GM18907 (cell line): ENCODE data around the gene MYO16.

Experiments used
- ATAC-seq: cut with Tn5 transposase; IDR thresholded peaks from one replicate; pipeline ENCODE4 v1.9.1; 2021; ENCODE audit warnings: mild to moderate bottlenecking, moderate library complexity; ENCODE audit not compliant: unreplicated experiment

MYO16 gene

DNA sequence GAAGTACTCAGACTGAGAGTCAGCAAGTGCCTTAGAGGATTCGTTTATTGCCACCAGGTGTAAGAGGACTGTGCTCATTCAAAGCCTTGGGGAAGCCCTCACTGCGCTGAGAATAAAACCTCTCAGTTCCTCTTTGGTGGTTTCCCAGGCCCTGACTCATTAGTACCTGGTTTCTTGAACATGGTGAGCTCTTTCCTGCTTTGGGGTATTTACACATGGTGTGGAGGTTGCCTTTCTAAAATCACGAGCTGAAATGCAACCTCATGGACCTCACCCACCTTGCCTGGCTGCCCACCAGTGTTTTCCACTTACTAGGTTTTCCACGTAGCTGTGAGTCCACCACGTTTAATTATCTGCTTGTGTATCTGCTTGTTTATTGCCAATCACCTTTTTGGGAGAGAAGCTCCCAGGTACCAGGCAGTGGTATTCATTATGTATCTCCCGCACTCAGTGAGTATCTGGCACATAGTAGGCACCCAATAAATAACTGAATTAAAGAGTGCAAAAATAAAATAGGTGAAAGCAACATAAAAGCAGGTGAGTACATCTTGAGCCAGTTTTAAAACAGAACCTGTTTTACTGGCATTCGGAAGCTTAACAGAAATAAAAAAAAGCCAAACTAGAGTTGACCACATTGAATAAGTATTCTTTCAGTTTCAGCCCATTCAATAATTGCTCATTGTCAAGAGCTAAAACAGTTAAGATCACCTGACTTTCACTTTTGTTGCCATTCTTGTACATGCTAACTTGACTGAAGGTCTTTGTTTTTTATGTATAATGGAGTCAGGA lies 533.0 kb downstream of the MYO16 start:
- peak; percentile 87 for ATAC-seq

- no peak for ATAC-seq
Measured at GRCh38 chr13:109163037-109163379, 533.6 kb downstream of the MYO16 start.

- ATAC-seq: no peak
Measured at GRCh38 chr13:109165417-109165904, 536.0 kb downstream of the MYO16 start.

- ATAC-seq: peak; percentile 43
Measured at GRCh38 chr13:109166804-109167203, 537.4 kb downstream of the MYO16 start.

DNA sequence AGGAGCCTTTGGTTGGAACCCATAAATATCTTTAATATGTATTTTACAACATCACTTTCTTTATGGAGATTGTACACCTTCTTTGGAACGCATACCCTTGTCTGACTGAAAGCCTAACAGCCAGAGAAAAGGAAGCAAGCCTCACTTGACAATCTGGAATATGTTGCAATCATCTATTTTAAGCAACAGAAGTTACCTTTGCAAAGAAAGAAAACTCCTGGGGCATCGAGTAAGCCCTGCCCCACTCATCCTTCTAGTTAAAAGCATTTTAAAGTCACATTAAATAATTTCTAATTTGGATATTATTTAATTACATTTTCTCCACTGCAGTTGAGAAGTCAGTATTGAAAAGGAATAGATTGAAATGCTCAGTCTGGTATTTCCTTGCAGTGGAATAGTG lies 542.7 kb downstream of the MYO16 start:
- ATAC-seq: no peak

GRCh38 chr13:109175666-109176065 lies 546.3 kb downstream of the MYO16 start:
- no peak for ATAC-seq

DNA sequence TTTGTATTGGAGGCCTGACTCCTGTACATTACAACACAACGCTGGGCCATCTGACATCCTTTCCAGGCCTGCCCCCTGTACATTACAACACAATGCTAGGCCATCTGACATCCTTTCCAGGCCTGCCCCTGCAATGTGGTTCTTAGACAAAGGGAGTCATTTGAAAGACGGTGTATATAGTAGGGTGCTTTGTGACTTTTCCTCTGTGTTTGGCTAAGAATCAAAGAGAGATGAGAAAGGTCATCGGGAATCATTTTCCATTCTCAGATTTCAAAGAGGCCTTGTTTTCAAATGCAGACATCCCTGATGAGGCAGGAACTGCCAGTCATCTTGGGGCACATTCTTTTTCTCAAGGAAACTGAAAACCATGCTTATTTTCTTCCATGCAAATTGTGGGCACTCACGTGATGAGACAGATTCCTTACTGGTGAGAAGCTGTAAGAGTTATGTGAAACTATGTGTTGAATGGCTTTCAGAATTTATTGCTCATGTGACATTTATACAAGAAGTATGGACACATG lies 551.6 kb downstream of the MYO16 start:
- no peak for ATAC-seq

GRCh38 chr13:109182777-109183465 lies 553.5 kb downstream of the MYO16 start:
- ATAC-seq: no peak

DNA sequence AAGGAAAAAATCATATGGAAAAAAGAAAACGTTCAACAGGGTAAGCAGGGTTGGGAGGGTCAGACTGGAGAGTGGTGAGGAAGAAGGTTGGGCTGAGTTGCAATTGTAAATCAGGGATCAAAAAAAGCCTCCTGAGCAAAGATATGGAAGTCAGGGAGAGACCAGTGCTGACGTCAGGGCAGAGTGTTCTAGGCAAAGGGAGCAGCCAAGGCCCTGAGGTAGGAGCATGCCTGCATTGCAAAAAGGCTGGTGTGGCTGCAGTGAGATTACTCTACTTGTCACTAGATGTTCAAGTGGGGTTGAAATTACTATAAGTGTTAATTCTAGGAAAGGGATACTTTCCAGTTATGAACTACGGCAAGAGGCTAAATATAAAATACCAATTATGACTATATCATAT lies 562.0 kb downstream of the MYO16 start:
- no peak for ATAC-seq

- no peak for ATAC-seq
Measured at GRCh38 chr13:109192306-109192705, 562.9 kb downstream of the MYO16 start.

DNA sequence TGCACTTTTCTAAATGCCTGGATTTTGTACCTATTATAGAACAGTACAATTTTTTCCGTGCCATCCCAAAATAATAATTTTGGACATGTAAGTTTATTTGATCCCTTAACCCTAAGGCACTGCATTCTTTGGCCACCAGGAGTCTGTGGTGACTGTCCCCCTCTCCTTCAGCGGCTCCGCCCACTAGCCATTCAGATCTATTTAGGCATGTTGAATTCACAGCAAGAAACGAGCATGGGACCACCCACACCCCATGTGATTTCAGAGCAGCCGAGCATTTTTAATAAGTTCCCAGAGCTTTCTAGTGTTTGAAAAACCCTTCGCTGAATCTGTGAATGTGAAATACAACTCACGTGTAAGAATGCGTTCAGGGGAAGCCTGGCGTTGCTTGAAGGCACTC lies 567.5 kb downstream of the MYO16 start:
- ATAC-seq: no peak

GRCh38 chr13:109198585-109198984 lies 569.2 kb downstream of the MYO16 start:
- no peak for ATAC-seq

DNA sequence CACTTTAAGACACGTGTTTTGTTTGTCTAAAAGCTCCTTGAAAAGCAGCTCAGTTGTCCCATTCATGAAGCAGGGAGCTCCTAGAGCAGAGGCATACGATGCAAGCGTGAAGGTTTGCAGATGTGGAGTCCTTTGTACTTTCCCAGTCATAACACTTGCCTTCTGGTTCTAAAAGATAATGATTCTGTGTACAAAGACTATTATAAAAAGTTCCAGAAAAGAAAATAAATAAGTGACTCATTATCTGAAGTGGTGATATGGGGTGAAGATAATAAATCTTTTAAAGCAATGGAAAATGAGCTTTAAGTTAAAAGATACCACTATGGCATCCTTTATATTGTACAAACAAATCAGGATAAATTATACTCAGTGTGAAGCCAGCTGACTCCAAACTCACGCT lies 569.9 kb downstream of the MYO16 start:
- ATAC-seq: no peak

DNA sequence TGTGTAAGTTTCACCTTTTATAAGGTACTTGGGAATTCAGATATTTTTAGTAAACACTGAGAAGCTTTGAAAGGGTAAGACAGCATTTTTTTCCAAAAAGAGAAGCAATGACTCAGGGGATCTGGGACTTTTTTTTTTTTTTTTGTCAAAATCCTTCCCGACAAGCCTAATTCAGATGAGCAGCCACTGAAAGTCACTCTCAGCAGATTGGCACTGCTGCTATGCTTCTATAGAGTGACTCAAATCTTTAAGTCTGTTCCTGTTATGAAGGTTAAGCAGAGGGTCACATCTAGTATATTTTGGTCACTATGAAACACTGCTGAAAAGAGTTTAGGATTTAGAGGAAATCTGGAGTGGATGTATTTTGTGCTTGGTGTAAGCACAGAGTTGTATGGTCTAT lies 571.1 kb downstream of the MYO16 start:
- ATAC-seq: no peak

GRCh38 chr13:109203587-109203986 lies 574.2 kb downstream of the MYO16 start:
- ATAC-seq: no peak

GRCh38 chr13:109204252-109204651 lies 574.8 kb downstream of the MYO16 start:
- ATAC-seq: no peak

DNA sequence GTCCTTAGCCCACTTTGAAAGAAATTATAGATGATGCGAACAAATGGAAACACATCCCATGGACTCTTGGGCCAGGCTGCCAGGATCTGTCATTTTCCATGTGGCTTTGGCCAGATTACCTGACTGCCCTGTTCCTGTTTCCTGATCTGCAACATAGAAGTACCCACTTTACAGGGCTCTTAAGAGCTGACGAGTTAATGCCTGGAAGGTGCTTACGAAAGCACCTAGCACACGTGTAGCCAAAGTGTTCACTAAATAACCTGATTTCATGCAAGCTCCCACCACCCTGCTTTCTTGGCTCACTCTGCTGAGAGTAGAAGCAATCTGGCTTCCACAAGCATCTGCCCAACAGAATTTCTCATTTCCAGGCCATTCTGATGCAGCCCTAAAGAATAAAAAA lies 575.2 kb downstream of the MYO16 start:
- no peak for ATAC-seq

DNA sequence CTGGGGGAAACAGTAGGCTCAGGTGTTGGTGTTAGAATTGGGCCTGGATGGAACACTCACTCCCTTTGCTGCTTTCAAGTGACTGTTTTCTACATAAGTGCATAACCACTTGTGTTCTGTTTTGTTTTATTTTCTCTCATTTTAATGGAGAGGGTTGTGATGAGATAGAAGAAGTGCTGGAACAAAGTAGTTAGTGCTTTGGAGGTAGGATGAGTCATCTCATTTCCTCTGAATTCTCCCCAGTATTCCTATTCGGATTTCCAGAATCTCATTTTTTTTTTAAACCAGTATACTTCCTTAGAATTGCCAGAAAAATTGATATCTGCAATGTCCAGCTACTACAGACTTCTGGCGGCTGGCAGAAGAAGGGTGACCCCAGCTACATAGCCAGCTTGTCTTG lies 575.9 kb downstream of the MYO16 start:
- ATAC-seq: no peak

DNA sequence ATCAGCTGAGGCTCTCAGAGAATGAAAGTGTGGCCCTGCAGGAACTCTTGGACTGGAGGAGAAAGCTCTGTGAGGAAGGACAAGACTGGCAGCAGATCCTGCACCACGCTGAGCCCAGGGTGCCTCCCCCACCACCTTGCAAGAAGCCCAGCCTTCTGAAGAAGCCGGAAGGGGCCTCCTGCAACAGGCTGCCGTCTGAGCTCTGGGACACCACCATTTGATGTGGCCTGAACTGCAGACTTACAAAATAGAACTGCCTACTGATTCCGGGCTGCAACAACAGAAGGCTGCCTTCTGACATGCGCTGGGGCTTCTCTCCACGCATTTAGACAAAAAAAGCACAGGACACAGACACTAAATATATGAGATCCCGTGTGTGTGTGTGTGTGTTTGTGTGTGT lies 577.2 kb downstream of the MYO16 start:
- no peak for ATAC-seq

DNA sequence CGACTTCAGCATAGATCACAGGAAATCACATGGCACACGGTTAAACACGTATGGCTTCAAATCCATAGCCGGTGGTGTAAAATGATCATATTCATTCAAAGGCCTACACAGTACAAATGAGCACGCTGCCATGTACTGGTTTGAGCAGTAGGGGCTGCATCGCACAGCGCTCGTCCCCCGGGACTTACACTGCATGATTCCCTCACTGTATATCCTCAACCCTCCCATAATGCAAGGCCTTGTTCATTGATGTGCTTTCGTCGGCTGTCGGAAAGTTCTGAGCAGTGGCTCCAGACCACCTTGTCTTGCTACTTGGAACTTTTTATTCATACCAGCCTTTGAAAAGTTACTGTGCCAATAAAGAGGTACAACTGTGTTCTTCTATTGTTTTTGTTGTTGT lies 578.2 kb downstream of the MYO16 start:
- ATAC-seq: no peak

GRCh38 chr13:109208522-109208921 lies 579.1 kb downstream of the MYO16 start:
- no peak for ATAC-seq

DNA sequence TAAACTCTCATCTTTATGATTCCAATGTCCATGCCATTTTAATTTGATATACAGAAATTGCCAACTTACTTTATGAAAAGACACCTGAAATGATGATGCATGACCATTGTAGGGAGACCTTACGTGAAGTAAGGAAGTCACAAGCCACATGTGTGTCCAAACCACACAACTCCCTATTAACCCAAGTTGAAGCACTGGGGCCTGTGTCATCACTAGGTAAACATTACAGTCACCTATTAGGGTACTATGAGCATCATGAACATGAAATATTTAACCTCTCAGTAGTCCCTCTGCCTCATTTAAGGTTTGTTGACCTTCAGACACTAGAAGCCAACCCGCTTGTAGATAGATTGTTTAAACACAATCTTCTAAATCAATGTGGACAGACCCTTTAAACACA lies 580.1 kb downstream of the MYO16 start:
- ATAC-seq: no peak
